H9 (cell line): ENCODE results near the gene EML3. TPM values are rescaled to one million over a fixed set of nuclear protein-coding genes. Genes with fewer than 3 reads are reported as not detected.

ENCODE experiments used
- DNase-seq: peaks from one replicate; pipeline ENCODE4 v3.0.0-alpha.2; 2017
- H2AFZ ChIP-seq: one replicate; pipeline ENCODE4 v1.6.1; 2013; ENCODE audit warnings: mild to moderate bottlenecking, low read length, control low read depth, moderate library complexity
- H2AK5ac ChIP-seq: 2 replicates; pipeline ENCODE4 v1.6.1; 2013; ENCODE audit warnings: low read length, control low read depth, mixed read lengths; ENCODE audit not compliant: insufficient read length
- H2BK120ac ChIP-seq: one replicate; pipeline ENCODE4 v1.6.1; 2013; ENCODE audit warnings: low read depth, mild to moderate bottlenecking, low read length, control low read depth, inconsistent platforms; ENCODE audit not compliant: poor library complexity, severe bottlenecking
- H2BK12ac ChIP-seq: 2 replicates; pipeline ENCODE4 v1.6.1; 2013; ENCODE audit warnings: low read length, control low read depth, mixed read lengths, low read depth; ENCODE audit not compliant: insufficient read length
- H2BK15ac ChIP-seq: 2 replicates; pipeline ENCODE4 v1.6.1; 2013; ENCODE audit warnings: low read depth, low read length, control low read depth
- H2BK20ac ChIP-seq: one replicate; pipeline ENCODE4 v1.6.1; 2013; ENCODE audit warnings: low read depth, mild to moderate bottlenecking, low read length, control low read depth, inconsistent platforms; ENCODE audit not compliant: poor library complexity, severe bottlenecking
- H2BK5ac ChIP-seq: 2 replicates; pipeline ENCODE4 v1.6.1; 2013; ENCODE audit warnings: low read length, control low read depth, mixed read lengths; ENCODE audit not compliant: insufficient read length
- H3K14ac ChIP-seq: 2 replicates; pipeline ENCODE4 v1.6.1; 2013; ENCODE audit warnings: low read length, control low read depth; ENCODE audit not compliant: insufficient read depth
- H3K18ac ChIP-seq: 2 replicates; pipeline ENCODE4 v1.6.1; 2013; ENCODE audit warnings: low read depth, mild to moderate bottlenecking, mixed read lengths, low read length, control low read depth; ENCODE audit not compliant: insufficient read length
- H3K23ac ChIP-seq: 2 replicates; pipeline ENCODE4 v1.6.1; 2013; ENCODE audit warnings: low read length, control low read depth, mixed read lengths, low read depth; ENCODE audit not compliant: insufficient read length
- H3K23me2 ChIP-seq: 2 replicates; pipeline ENCODE4 v1.6.1; 2013; ENCODE audit warnings: low read depth, mild to moderate bottlenecking, mixed read lengths, low read length, control low read depth; ENCODE audit not compliant: insufficient read length, poor library complexity, severe bottlenecking
- H3K27ac ChIP-seq: 2 replicates; pipeline ENCODE4 v1.5.1; 2013; ENCODE audit warnings: low read length, control low read depth, mixed read lengths, low read depth; ENCODE audit not compliant: insufficient read length
- H3K27me3 ChIP-seq: 2 replicates; pipeline ENCODE4 v1.6.1; 2013; ENCODE audit warnings: low read length, control low read depth, inconsistent platforms; ENCODE audit not compliant: insufficient read depth
- H3K4ac ChIP-seq: 2 replicates; pipeline ENCODE4 v1.6.1; 2013; ENCODE audit warnings: low read depth, mild to moderate bottlenecking, control low read depth, inconsistent platforms, low read length, moderate library complexity
- H3K4me1 ChIP-seq: 2 replicates; pipeline ENCODE4 v1.6.1; 2013; ENCODE audit warnings: low read length, control low read depth, inconsistent platforms; ENCODE audit not compliant: insufficient read depth
- H3K4me2 ChIP-seq: 2 replicates; pipeline ENCODE4 v1.6.1; 2013; ENCODE audit warnings: low read length, control low read depth, mixed read lengths; ENCODE audit not compliant: insufficient read length, insufficient read depth
- H3K56ac ChIP-seq: 2 replicates; pipeline ENCODE4 v1.6.1; 2013; ENCODE audit warnings: low read depth, mild to moderate bottlenecking, mixed read lengths, low read length, control low read depth; ENCODE audit not compliant: insufficient read length
- H3K79me1 ChIP-seq: 2 replicates; pipeline ENCODE4 v1.6.1; 2013; ENCODE audit warnings: low read depth, mild to moderate bottlenecking, moderate library complexity, low read length, control low read depth, inconsistent platforms; ENCODE audit not compliant: insufficient read depth, poor library complexity, severe bottlenecking
- H3K79me2 ChIP-seq: 2 replicates; pipeline ENCODE4 v1.6.1; 2013; ENCODE audit warnings: low read length, control low read depth, inconsistent platforms; ENCODE audit not compliant: insufficient read depth
- H3K9ac ChIP-seq: 2 replicates; pipeline ENCODE4 v1.6.1; 2013; ENCODE audit warnings: low read length, control low read depth, mixed read lengths; ENCODE audit not compliant: insufficient read length; ENCODE audit errors: extremely low read depth
- H3K9me3 ChIP-seq: one replicate; pipeline ENCODE4 v1.6.1; 2013; ENCODE audit warnings: low read depth, low read length, inconsistent platforms; ENCODE audit not compliant: control insufficient read depth
- H3T11ph ChIP-seq: one replicate; pipeline ENCODE4 v1.6.1; 2013; ENCODE audit warnings: mild to moderate bottlenecking, low read length, control low read depth, inconsistent platforms
- H4K20me1 ChIP-seq: one replicate; pipeline ENCODE4 v1.6.1; 2013; ENCODE audit not compliant: control insufficient read depth, insufficient read length, insufficient read depth
- H4K5ac ChIP-seq: 2 replicates; pipeline ENCODE4 v1.6.1; 2013; ENCODE audit warnings: low read depth, mild to moderate bottlenecking, mixed read lengths, low read length, control low read depth; ENCODE audit not compliant: insufficient read length
- H4K8ac ChIP-seq: replicated peaks from 2 replicates; pipeline ENCODE4 v1.6.1; 2013; ENCODE audit warnings: low read length, control low read depth, mixed read lengths, low read depth; ENCODE audit not compliant: insufficient read length
- H4K91ac ChIP-seq: 2 replicates; pipeline ENCODE4 v1.6.1; 2013; ENCODE audit warnings: low read depth, mild to moderate bottlenecking, moderate library complexity, mixed read lengths, low read length, control low read depth; ENCODE audit not compliant: insufficient read length
- H3K27ac Mint-ChIP-seq, 3 experiments: 2 replicates in 2 of 3; 3 replicates in 1 of 3; pipeline ENCODE4 v1.8.0; 2020 to 2021; ENCODE audit warnings: mixed read lengths in 3 of 3, mild to moderate bottlenecking in 1 of 3, moderate library complexity in 1 of 3
- H3K27me3 Mint-ChIP-seq: 2 replicates; pipeline ENCODE4 v1.8.0; 2021; ENCODE audit warnings: low read depth, mild to moderate bottlenecking, moderate library complexity, mixed read lengths
- H3K36me3 Mint-ChIP-seq, 3 experiments: 2 replicates in 2 of 3; 3 replicates in 1 of 3; pipeline ENCODE4 v1.8.0; 2020 to 2021; ENCODE audit warnings: low read depth in 3 of 3, mixed read lengths in 3 of 3; ENCODE audit not compliant: insufficient read depth in 1 of 3
- H3K4me1 Mint-ChIP-seq, 2 experiments: 2 replicates each; pipeline ENCODE4 v1.8.0; 2020; ENCODE audit warnings: mixed read lengths in 2 of 2
- H3K4me3 Mint-ChIP-seq, 2 experiments: 2 replicates in 1 of 2; 3 replicates in 1 of 2; pipeline ENCODE4 v1.8.0; 2020 to 2021; ENCODE audit warnings: mild to moderate bottlenecking in 2 of 2, mixed read lengths in 2 of 2, moderate library complexity in 1 of 2
- H3K9me3 Mint-ChIP-seq, 2 experiments: 2 replicates in 1 of 2; 3 replicates in 1 of 2; pipeline ENCODE4 v1.8.0; 2020; ENCODE audit warnings: mild to moderate bottlenecking in 2 of 2, mixed read lengths in 2 of 2, moderate library complexity in 1 of 2
- WGBS: extraction: QIAGEN DNeasy Blood & Tissue Kit; methylation state at CpG from one replicate; pipeline ENCODE4 v1.1.7; 2013; ENCODE audit warnings: missing lambda C conversion rate, low lambda C conversion rate, mixed read lengths; ENCODE audit not compliant: insufficient read length; ENCODE audit errors: extremely low coverage; 5-methylcytosine and 5-hydroxymethylcytosine counted together
- total RNA-seq: library from RNA; stranded (reverse); gene quantifications from 2 replicates; pipeline ENCODE4 v1.2.1, GENCODE V29; 2021
- TF ChIP-seq, protein P1 (sequence below): fragments of 200-600 bp; sonication (generic); conservative IDR thresholded peaks from 3 replicates; pipeline ENCODE4 v1.8.0; 2021; ENCODE audit warnings: antibody characterized with exemption, mild to moderate bottlenecking

Gene EML3
- total RNA-seq, 1 experiment from 2014 or later: 35.3 TPM

DNA sequence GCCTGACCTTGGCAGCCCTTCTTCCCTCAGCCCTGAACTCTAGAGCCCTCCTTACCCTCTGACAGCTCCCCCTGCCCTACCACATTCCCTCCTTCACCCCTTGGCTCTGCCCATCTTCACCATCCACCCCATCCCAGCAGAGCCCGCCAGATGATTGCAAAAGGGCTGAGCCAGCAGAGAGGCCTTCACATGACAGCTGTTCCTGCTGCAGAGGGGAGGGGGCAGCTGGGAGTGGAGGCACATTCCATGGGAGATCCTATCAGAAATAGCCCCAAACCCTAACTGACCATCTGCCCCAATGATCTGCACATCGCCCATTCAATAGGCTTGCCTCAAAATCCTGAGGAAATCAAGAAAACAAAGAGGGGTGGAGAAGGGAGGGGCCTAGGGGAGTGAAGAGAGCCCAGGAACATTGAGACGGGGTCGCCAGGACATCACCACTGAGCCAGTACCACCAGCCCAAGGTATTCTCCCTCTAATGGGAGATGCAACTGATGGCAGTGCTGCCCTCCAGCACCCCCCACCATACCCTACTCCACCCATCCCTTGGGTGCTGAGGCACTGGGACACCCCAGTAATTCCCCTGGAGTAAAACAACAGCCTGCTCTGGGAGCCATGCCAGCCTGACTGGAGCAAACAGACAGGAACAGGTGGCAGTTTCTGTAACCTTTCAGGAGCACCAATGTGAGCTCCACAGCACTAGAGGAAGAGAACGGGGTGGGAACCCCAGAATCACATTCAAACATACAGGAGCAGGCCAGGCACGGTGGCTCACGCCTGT lies 58.0 kb downstream of the EML3 start:
- no peak for DNase-seq
- Histone ChIP-seq H2BK12ac (no peak overlapping the region), H4K8ac (no peak overlapping the region), H2BK120ac (no peak overlapping the region), H2BK5ac (no peak overlapping the region), H3K27ac (no peak overlapping the region), H3K27me3 (no peaks in the 10 kb centered on the region; the same call in 1 of the 2 replicates), H3K79me2 (no peaks in the 10 kb centered on the region), H2AK5ac (no peak overlapping the region), H4K91ac (no peak overlapping the region), H2BK15ac (no peak overlapping the region), H3K23ac (no peak overlapping the region), H3K4me1 (peaks cover 22% of the 10 kb centered on the region; the same call in 1 of the 2 replicates), H3K18ac (no peak overlapping the region), H2AFZ (no peak overlapping the region), H3K23me2 (no peaks in the 10 kb centered on the region), H3K4ac (no peak overlapping the region; the same call in 1 of the 2 replicates), H4K5ac (no peak overlapping the region), H4K20me1 (peaks cover 2% of the 10 kb centered on the region), H3T11ph (no peak overlapping the region), H3K79me1 (no peaks in the 10 kb centered on the region), H3K9ac (no peak overlapping the region), H3K56ac (no peak overlapping the region), H2BK20ac (no peak overlapping the region), H3K14ac (no peak overlapping the region), H3K9me3 (no peaks in the 10 kb centered on the region), H3K4me2 (no peak overlapping the region)
- H3K4me3 Mint-ChIP-seq: peak overlapping the region in 1 of 2 experiments; percentile 39; a peak in 2 of 5 replicates
- TF ChIP-seq, protein P1, sequence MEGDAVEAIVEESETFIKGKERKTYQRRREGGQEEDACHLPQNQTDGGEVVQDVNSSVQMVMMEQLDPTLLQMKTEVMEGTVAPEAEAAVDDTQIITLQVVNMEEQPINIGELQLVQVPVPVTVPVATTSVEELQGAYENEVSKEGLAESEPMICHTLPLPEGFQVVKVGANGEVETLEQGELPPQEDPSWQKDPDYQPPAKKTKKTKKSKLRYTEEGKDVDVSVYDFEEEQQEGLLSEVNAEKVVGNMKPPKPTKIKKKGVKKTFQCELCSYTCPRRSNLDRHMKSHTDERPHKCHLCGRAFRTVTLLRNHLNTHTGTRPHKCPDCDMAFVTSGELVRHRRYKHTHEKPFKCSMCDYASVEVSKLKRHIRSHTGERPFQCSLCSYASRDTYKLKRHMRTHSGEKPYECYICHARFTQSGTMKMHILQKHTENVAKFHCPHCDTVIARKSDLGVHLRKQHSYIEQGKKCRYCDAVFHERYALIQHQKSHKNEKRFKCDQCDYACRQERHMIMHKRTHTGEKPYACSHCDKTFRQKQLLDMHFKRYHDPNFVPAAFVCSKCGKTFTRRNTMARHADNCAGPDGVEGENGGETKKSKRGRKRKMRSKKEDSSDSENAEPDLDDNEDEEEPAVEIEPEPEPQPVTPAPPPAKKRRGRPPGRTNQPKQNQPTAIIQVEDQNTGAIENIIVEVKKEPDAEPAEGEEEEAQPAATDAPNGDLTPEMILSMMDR: no peak
- H3K4me1 Mint-ChIP-seq: peaks cover 57 to 70% of the 10 kb centered on the region in 2 experiments
- H3K27ac Mint-ChIP-seq: peak overlapping the region in 2 of 3 experiments; percentile 80 to 90; a peak in 4 of 7 replicates
- WGBS: no CpG with 5 or more reads among the region's 7 CpGs
- H3K36me3 Mint-ChIP-seq: peaks cover 14 to 43% (median 33%) of the 10 kb centered on the region in 3 experiments
- no peaks in the 10 kb centered on the region; a peak in 1 of 5 replicates for H3K9me3 Mint-ChIP-seq
- peaks cover 20% of the 10 kb centered on the region for H3K27me3 Mint-ChIP-seq
